Stimulated activated CD4-positive, alpha-beta T cell treated with anti-CD3 and anti-CD28 coated beads, Interleukin-4, amount 100 ng/mL, for 24 hours (primary cell): ENCODE results near the gene RNF207.

ENCODE experiments used
- DNase-seq: peaks from one replicate; pipeline ENCODE4 v3.0.0-alpha.2; 2020

The RNF207 gene

DNA sequence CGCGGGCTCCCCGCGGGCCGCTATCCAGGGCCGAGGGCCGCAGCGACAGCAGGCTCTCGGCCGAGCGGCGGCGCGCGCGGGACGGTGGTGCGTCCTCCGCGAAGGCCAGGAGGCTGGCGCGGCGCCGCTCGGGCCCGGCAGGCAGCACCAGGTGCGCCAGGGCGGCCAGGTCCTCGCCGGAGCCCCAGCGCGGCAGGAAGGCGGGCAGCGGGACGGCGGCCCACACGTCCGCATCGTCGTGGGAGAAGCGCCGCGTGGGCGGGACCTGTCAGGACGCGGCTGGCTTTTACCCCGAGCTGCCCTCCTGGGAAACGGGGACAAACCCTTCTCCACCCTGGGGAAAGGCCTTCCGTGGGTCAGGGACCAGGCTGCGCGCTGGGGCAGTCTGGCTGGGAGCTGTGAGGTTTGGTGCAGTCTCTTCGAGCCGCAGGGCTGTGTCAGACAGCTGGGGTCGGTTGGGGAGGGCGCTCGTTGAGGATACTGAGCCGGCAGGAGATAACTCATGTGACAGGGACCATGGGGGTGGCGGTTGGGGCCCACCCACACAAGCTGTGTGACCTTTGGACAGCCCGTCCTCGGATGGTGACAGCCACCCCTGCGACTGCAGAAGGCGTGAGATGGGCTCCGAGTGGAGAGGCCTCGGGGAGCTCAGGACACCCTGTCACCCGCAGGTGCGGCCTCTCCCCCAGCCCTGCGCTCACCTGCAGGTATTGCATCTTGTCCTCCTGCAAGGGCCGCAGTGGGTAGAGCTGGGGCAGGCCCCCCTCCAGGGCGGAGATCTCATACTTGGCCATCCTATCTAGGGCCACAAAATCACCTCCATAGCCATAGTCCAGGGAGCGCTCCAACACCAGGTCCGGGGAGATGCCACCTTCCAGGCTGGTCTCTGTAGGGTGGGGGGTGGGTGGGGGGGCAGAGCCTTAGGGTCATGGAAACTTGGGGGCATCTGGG lies 44.1 kb downstream of the RNF207 start:
- no peak for DNase-seq

GRCh38 chr1:6251233-6251632 lies 45.3 kb downstream of the RNF207 start:
- no peak for DNase-seq

DNA sequence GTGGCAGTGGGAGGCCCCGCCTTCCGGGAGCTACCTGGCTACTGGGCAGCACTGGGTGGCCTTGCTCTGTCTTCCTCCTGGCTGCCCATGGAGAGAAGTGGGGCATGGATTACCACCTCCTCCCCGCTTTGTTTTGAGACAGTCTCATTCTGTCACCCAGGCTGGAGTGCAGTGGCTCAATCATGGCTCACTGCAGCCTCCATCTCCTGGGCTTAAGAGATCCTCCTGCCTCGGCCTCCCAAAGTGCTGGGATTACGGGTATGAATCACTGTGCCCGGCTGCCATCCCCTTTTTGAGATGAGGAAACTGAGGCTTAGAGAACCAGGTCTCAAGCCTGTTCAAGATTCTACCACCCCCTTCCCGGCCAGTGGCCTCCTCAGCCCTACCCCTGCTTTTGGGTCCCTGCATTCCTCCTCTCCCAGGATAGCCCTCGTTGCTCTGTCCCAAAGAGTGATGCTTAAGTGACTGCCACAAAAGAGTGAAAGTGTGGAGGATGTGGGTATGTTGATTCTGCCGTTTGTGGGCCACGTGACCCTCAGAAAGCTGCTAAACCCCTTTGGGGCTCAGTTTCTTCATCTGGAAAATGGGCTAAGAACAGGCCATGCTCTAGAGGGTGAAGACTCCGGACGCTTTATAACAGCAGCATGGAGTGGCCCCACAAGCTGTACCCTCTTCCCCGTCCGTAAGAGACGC lies 45.9 kb downstream of the RNF207 start:
- no peak for DNase-seq

- DNase-seq = no peak
These were observed 46.4 kb downstream of the RNF207 start for GRCh38 chr1:6252374-6252710.

DNA sequence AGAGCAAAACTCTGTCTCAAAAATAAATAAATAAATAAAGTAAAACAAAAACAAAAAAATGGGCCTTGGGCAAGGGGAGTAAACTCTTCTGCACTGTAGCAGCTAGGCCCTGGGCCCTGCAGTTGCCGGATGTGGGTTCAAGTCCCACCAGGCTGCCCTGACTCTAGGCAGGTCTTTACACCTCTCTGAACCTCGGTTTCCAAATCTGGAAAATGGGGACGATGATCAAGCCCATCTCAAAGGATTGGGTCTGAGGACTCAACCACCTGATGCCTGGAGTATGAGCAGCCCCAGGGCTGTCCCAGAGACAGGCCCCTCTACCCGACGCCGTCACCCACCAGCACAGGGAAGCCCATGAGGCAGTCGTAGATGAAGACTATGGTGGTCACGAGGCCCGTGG lies 47.5 kb downstream of the RNF207 start:
- DNase-seq = no peak

GRCh38 chr1:6254691-6255090 lies 48.8 kb downstream of the RNF207 start:
- DNase-seq = no peak

GRCh38 chr1:6256645-6257044 lies 50.7 kb downstream of the RNF207 start:
- DNase-seq = no peak

- DNase-seq = no peak
These were observed 51.7 kb downstream of the RNF207 start for GRCh38 chr1:6257541-6258069.

DNA sequence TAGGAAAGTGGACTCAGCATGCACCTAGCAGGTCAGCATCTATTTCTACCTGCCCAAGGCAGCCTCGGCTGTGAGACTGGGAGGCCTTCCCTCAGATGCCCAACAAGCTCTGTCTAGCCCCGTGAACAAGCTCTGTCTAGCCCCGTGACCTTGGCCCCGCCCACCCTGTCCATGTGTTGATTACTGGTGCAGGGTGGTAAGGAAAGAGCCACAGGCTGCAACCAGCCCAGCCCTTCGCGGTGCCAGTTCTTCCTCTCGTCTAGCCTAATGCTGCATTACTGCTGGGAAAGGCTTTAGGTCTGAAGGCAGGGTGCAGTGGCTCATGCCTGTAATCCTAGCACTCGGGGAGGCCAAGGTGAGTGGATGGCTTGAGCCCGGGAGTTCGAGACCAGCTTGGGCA lies 52.8 kb downstream of the RNF207 start:
- DNase-seq = no peak

DNA sequence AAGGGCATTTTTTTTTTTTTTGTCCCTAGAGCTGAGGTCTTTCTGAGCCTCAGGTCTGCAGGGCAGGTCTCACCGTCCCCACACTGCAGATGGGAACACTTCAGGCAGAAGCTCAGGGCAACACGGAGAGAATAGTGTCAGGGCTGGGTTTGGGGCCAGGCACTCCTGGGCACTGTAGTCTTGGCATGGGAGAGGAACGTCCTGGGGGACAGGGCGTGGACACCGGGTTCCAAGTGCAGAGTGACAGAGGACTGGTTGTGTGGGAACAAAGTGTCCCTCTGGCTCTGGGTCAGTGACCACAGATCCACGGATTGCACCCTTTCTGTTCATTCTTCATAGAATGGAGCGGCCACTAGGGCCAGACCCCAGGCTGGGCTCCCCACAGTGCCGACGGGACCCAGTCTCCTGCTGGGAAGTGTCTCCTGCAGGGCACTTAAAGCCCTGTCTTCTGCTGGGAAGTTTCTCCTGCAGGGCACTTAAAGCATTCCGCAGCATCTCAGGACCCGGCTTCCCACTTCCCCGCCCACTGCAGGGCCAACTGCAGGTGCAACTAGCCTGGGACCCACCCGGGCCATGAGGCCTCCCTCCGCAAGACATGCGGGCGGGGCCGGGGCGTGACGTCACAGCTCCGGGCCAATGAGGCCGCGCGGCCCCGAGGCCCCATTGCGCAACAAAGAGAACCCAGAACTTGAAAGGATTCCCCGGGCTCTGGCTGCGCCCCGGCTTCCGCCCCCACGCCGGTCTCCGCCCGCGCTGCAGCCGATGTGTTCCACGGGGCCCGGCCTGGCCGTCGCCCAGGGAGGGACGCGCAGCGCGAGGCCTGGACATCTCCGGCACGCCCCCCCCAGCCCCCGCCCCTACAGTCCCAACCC lies 53.8 kb downstream of the RNF207 start:
- DNase-seq = peak; percentile 71

DNA sequence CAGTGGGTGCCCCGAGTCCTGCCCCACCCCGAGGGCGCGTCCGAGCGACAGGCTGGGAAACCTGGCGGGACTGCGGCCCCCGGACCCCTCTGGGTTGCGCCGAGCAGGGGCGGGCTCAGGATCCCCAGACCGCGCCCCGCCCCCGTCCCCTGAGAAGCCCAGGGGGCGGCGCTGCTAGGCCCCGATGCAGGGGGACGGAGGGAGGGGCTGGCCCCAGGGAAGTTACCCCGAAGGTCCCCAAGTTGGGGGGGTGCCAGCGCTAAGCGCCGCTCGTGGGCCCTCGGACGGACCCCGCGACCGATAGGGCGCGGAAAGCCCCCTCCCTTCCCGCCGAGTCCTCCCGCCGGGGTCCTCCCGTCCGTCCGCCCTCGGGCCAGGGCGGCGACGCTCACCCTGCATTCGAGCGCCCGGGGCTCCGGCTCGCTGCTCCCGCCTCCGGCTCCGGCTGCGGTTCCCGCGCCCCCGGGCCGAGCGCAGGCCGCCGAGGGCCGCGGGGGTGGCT lies 54.6 kb downstream of the RNF207 start:
- DNase-seq = no peak

DNA sequence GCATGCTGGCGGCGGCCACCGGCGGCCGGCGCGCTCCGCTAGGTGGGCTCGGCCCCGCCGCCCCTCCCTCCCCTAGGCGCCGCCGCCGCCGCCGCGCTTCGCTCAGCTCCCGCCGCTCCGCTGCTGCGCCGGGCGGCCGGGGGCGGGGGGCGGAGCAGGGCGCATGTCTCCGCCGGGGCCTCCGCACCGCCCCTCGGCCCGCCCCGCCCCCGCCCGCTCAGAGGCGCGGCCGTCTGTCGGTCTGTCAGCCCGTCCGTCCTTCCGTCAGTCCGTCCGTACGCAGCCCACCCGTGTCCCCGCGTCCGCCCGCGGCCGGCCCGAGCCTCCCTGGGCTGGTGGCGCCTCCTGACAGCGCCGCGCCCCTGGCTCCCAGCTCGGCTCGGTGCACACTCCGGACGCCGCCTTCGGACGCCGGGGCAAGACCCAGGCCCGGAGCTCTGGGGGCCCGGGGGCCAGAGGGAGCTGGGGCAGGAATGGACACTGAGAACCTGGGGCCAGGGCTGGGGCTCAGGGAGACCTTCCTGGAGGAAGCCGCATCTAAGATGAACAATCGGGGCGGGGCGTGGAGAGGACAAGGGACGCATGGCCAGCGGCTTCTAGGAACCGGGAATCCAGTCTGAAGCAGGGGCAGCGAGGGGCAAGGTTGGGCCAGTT lies 55.2 kb downstream of the RNF207 start, which contains the start of gene GPR153:
Gene GPR153 (minus strand): TSS at position 138 of the 654 bp plus-strand sequence. CDS start 6,193 bp downstream, outside the sequence.
- peak; percentile 53 for DNase-seq

DNA sequence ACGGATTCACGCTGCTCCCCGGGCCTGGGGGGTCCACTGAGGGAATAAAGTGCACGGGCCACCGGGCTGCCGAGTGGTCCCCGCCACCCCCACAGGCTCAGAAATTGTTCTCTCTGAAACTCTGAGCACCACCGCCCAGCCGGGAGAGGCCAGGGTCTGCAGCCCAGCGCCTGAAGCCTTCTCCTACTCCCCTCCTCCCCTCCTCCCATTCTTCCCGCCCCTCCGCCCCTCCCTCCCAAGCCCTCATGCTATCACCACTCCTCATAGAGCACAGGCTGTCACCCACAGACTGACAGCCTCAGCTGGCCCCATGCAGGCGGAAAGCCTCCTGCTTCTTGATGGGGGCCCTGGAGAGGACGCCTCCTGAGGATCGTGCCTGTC lies 55.7 kb downstream of the RNF207 start:
- no peak for DNase-seq

DNA sequence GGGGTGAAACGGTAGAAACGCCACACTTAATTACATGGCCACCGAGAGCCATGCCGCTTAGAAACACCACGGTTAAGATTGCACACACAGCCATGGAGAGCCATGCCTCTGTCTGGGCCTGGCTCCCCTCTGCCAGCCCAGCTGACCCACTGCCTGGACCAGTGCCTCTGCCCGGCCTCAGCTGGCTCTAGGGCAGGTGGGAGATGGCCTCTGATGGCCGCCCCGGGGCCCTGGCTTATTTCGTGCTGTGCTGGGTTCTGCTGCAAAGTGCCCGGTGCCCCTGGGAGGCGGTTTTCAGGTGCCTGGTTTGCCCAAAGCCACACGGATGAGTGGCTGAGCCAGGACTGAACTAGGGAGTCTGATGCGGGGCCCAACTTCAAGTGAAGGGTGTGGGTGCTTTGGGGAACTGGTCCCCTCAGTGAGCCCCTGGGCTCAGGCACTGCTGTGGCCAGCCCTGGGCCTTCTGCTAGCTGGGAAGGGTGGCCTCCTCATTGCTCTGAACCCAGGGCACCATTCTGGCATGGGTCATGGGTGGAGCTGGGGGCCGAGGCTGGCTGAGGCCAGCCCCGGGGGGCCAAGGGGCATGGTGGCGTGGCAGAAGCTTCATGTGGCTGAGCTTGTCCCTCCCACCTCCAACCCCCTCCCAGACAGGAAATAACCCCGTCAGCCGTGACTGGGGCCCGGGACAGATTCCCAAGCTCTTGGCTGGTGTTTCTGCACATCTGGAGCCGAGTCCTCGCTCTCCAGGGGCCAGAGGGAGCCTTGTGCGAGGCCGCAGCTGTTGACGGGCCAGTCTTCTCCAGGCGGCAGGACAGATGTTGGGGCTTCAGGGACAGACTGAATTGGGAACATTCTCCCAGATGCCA lies 56.9 kb downstream of the RNF207 start:
- no peak for DNase-seq

GRCh38 chr1:6263716-6264115 lies 57.8 kb downstream of the RNF207 start:
- DNase-seq = no peak

DNA sequence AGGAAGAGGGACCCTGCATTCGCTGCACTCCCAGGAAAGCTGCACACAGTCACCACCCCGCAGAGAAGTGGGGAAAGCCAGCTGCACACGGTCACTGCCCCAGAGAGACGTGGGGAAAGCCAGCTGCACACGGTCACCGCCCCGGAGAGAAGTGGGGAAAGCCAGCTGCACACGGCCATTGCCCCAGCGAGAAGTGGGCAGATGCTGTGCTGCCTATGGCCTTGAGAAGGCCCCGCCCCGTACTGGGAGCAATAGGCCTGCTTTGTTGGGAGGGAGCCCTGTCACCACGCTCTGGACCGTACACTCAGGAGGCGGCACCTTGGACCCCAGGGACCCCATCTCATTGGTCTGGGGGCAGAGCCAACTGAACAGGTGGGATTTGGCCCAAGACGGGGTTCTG lies 59.2 kb downstream of the RNF207 start:
- DNase-seq = no peak

- DNase-seq = no peak
These were observed 60.7 kb downstream of the RNF207 start for GRCh38 chr1:6266641-6267040.

- no peak for DNase-seq
These were observed 61.9 kb downstream of the RNF207 start for GRCh38 chr1:6267686-6268322.

DNA sequence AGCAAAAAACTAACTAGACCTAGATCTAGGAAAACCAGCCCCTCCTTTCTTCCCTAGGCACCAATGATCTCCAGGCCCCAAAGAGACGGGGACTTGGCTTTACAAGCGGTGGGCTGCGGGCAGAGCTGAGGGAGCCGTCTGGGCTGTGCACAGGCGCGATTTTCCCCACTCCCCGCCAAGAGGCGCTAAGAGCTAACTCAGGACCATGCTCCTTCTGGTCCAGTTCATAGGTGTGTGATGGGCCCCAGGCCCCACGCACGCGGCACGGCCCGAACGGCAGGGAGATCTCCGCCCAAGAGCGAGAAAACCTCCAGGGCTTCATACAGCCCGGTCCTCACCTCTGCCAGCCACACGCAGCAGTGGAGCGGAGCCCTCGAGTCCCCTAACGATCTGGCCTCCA lies 62.5 kb downstream of the RNF207 start:
- no peak for DNase-seq

GRCh38 chr1:6269296-6269695 lies 63.4 kb downstream of the RNF207 start:
- no peak for DNase-seq
